HG03159 (cell line): Measurements from ENCODE around the gene SNTG2.
"Not testable (repeated sequence)": the region's sequence is repeated elsewhere in the genome, so short reads cannot be mapped to it uniquely, and the experiment has no call there.

Experiments used
- ATAC-seq: cut with Tn5 transposase; IDR thresholded peaks from one replicate; pipeline ENCODE4 v1.9.1; 2021; ENCODE audit warnings: mild to moderate bottlenecking, moderate library complexity; ENCODE audit not compliant: unreplicated experiment

Gene SNTG2

GRCh38 chr2:1360557-1361250 is 410.1 kb downstream of the SNTG2 start:
- ATAC-seq: no peak

GRCh38 chr2:1363367-1363766 is 412.7 kb downstream of the SNTG2 start:
- ATAC-seq: no peak

- ATAC-seq: no peak
These were observed 416.0 kb downstream of the SNTG2 start for GRCh38 chr2:1366546-1367134.

- no peak for ATAC-seq
These were observed 417.0 kb downstream of the SNTG2 start for GRCh38 chr2:1367601-1368000.

- ATAC-seq: no peak
These were observed 419.3 kb downstream of the SNTG2 start for GRCh38 chr2:1369905-1370304.

- no peak for ATAC-seq
These were observed 419.8 kb downstream of the SNTG2 start for GRCh38 chr2:1370461-1370860.

- no peak for ATAC-seq
These were observed 420.4 kb downstream of the SNTG2 start for GRCh38 chr2:1371082-1371481.

- no peak for ATAC-seq
These were observed 423.2 kb downstream of the SNTG2 start for GRCh38 chr2:1373830-1374229.

- no peak for ATAC-seq
These were observed 423.6 kb downstream of the SNTG2 start for GRCh38 chr2:1374287-1374686.

GRCh38 chr2:1375794-1376193 is 425.1 kb downstream of the SNTG2 start:
- ATAC-seq: no peak

GRCh38 chr2:1377473-1377872 is 426.8 kb downstream of the SNTG2 start:
- no peak for ATAC-seq

GRCh38 chr2:1378456-1379150 is 428.0 kb downstream of the SNTG2 start:
- ATAC-seq: no peak

GRCh38 chr2:1381644-1382043 is 431.0 kb downstream of the SNTG2 start:
- no peak for ATAC-seq

- not testable (repeated sequence) for ATAC-seq
These were observed 437.5 kb downstream of the SNTG2 start for GRCh38 chr2:1387954-1388725.

GRCh38 chr2:1390118-1390517 is 439.5 kb downstream of the SNTG2 start:
- not testable (repeated sequence) for ATAC-seq

- ATAC-seq: no peak
These were observed 442.7 kb downstream of the SNTG2 start for GRCh38 chr2:1393321-1393720.

- no peak for ATAC-seq
These were observed 444.2 kb downstream of the SNTG2 start for GRCh38 chr2:1394709-1395408.

- ATAC-seq: no peak
These were observed 446.7 kb downstream of the SNTG2 start for GRCh38 chr2:1397350-1397749.

GRCh38 chr2:1398191-1398590 is 447.5 kb downstream of the SNTG2 start:
- ATAC-seq: no peak

GRCh38 chr2:1400943-1401735 is 450.5 kb downstream of the SNTG2 start:
- no peak for ATAC-seq
